AG09309 (cell line): Measurements from ENCODE around the gene KRT4.
"Not testable (repeated sequence)": the region's sequence is repeated elsewhere in the genome, so short reads cannot be mapped to it uniquely, and the experiment has no call there.

Source experiments
- DNase-seq: peaks from one replicate; pipeline ENCODE4 v3.0.0-alpha.2; 2010; ENCODE audit warnings: low read depth
- H3K4me3 ChIP-seq: 2 replicates; pipeline ENCODE4 v1.5.1; 2011; ENCODE audit warnings: mild to moderate bottlenecking, low read depth, low read length, moderate library complexity; ENCODE audit not compliant: control insufficient read depth
- CTCF ChIP-seq: IDR thresholded peaks from 2 replicates; pipeline ENCODE4 v1.5.1; 2011; ENCODE audit warnings: mild to moderate bottlenecking, low read depth, low read length, inconsistent platforms; ENCODE audit not compliant: insufficient read depth, control insufficient read depth; ENCODE audit errors: missing control alignments

The KRT4 gene

DNA sequence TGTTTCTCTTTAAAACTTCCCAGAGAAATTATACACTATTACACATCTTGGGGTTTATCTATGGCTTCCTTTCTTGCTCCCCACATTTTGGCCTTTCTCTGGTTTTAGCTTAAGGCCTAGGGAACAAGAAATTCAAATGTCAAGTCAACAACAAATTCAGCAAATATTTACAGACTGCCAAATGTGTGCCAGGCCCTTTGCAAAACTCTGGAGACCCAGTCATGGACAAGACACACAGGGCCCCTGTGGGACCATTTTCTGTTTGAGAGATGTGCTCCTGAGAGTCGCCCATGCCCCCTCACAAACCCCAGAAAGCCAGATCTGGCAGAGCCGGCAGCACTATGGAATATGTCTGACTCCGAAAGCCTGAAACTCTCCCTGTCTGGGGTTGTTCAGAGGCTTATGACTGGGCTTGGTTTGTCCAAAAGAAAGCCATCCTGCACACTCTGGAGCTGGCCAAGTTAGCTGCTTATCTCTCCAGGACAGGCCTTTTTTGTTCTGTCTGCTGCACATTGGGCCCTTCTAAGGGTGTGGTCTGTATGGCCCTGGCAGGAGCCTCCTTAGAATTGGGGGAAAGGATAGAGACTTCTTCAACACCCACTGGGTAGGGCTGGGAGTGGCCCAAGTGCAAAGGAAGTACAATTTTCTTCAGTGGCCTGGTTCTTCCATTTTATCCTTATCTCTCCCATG, 16.9 kb downstream of the KRT4 start:
- no peak for DNase-seq
- no peak overlapping the region for H3K4me3 ChIP-seq
- no peak for TF ChIP-seq CTCF

DNA sequence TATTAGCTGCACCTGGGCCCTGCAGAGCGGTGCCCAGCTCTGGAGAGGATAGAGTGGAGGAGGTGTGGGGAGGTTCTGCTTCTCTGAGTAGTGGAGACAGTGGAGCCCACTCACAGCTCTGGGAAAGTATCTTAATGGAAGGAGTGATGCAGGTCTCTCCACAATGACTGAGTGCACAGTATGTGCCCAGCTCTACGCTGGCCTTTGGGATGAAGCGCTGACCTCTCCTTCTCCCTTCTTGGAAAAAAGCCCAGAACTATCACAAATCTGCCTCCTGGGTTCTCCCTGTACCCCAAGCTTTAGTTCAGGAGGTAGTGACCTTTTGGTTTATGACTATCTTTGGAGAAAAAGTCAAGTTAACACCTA, 17.5 kb downstream of the KRT4 start:
- no peak for TF ChIP-seq CTCF
- no peak overlapping the region for H3K4me3 ChIP-seq
- no peak for DNase-seq

GRCh38 chr12:52795694-52796428, 18.1 kb downstream of the KRT4 start, which contains the start of gene KRT3:
TSS of gene KRT3 (minus strand) at chr12:52796117. CDS start at chr12:52796042, 75 bp downstream.
- TF ChIP-seq CTCF = no peak
- no peak within 1 kb of the TSS for H3K4me3 ChIP-seq
- DNase-seq = no peak

- DNase-seq, H3K4me3 ChIP-seq: not testable (repeated sequence)
These were observed 18.6 kb downstream of the KRT4 start for GRCh38 chr12:52795332-52795674.

GRCh38 chr12:52794479-52795331, 19.2 kb downstream of the KRT4 start:
- no peak for TF ChIP-seq CTCF

DNA sequence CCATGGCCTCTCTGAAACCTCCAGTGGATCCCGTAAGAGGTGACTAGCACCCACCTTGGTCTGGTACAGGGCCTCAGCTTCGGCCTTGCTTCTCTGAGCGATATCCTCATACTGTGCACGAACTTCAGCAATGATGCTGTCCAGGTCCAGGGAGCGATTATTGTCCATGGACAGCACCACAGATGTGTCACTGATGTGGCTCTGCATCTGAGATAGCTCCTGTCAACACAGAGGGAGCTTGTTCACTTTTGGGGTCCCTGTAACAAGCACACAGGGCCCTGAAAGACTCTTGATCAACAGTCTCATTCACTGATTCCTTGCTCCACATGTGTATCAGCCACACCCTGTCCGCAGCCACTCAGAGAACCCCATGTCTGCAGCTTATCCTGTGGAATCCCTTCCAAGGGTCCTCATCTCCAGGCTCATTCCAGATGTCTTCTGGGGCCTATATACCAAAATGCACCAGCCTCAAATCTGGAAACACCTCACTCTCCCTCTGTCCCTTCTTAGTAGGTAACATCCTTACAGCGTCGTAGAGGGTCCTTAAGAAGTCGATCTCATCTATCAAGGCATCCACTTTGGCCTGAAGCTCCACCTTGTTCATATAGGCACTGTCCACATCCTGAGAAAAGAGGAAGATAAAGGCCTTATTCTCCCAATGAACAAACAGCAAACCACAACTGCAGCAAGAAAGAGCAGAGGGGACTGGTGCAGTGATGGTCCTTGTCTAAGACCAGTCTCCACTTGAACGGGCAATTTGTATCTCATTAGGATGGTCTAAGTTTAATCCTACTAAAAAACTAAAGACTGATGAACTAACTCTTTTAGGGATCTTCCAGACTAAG, 21.5 kb downstream of the KRT4 start:
- TF ChIP-seq CTCF = no peak
- no peak for DNase-seq
- H3K4me3 ChIP-seq = no peak overlapping the region

More at GRCh38 chr12:52794479-52795331, 19.2 kb downstream of the KRT4 start:
- H3K4me3 ChIP-seq = no peak overlapping the region
- DNase-seq = peak; percentile 16
